Measurements from ENCODE around the gene SCG3.
A peak's percentile ranks its signal among the peaks of the same experiment; 100 is the strongest.

Gene SCG3

GRCh38 chr15:51736069-51736468 is 54.8 kb downstream of the SCG3 start:
- TF ChIP-seq FOXP2 (optimal IDR thresholded peaks at IDR 0.05; ENCODE audit: borderline replicate concordance, extremely low read depth, extremely low read length, insufficient read depth) (no peak), SIN3A (IDR thresholded peaks at IDR 0.05; ENCODE audit: borderline replicate concordance, insufficient read depth, low read length) (no peak), REST (IDR thresholded peaks at IDR 0.05; ENCODE audit: insufficient read depth in 1 of 2, low read depth in 2 of 2, low read length in 2 of 2) (no peak), POLR2AphosphoS5 (IDR thresholded peaks at IDR 0.05; ENCODE audit: low read depth, low read length) (no peak), TAF1 (IDR thresholded peaks at IDR 0.05; ENCODE audit: borderline replicate concordance, insufficient read depth, low read length) (no peak)

GRCh38 chr15:51736751-51737521 is 55.6 kb downstream of the SCG3 start:
- TF ChIP-seq TAF1 (IDR thresholded peaks at IDR 0.05; ENCODE audit: borderline replicate concordance, insufficient read depth, low read length) (0 out of 2 replicates have a peak, but pooled peaks have one; percentile 25), SIN3A (IDR thresholded peaks at IDR 0.05; ENCODE audit: borderline replicate concordance, insufficient read depth, low read length) (no peak), FOXP2 (optimal IDR thresholded peaks at IDR 0.05; ENCODE audit: borderline replicate concordance, extremely low read depth, extremely low read length, insufficient read depth) (peak; percentile 57), REST (IDR thresholded peaks at IDR 0.05; ENCODE audit: insufficient read depth in 1 of 2, low read depth in 2 of 2, low read length in 2 of 2) (no peak)

GRCh38 chr15:51737522-51738305 is 56.4 kb downstream of the SCG3 start, which contains the start of gene LYSMD2:
Gene LYSMD2, minus strand, starts transcription at chr15:51737655. Its CDS starts 33 bp downstream, at chr15:51737622.
- TF ChIP-seq POLR2AphosphoS5 (IDR thresholded peaks at IDR 0.05; ENCODE audit: low read depth, low read length): peak; percentile 28; the same call in 1 of the 2 replicates
- TF ChIP-seq REST (IDR thresholded peaks at IDR 0.05; ENCODE audit: insufficient read depth in 1 of 2, low read depth in 2 of 2, low read length in 2 of 2): no peak; a peak in 1 of 4 replicates

- TF ChIP-seq REST (IDR thresholded peaks at IDR 0.05; ENCODE audit: insufficient read depth in 1 of 2, low read depth in 2 of 2, low read length in 2 of 2) (peak; percentile 64 to 89; a peak in 3 of 4 replicates), POLR2AphosphoS5 (IDR thresholded peaks at IDR 0.05; ENCODE audit: low read depth, low read length) (no peak)
These were observed 57.2 kb downstream of the SCG3 start for GRCh38 chr15:51738553-51738952.
